Caco-2 (cell line): ENCODE results near the gene GNAQ. TPM values are rescaled to one million over a fixed set of nuclear protein-coding genes. Genes with fewer than 3 reads are reported as not detected.

Experiments used
- BruUV-seq: library from RNA; stranded (reverse); fragments of 400-500 nt; replicated peaks from 2 replicates; lab custom pipeline; 2021; lab: Mats Ljungman, UMichigan
- CTCF ChIA-PET: fragments of 300-600 bp; sonication (Branson Sonifier 250); formaldehyde crosslinking; loops from one replicate; lab custom pipeline; 2022; ENCODE audit warnings: antibody characterized with exemption; lab: Charles Lee
- POLR2A ChIA-PET: fragments of 300-600 bp; sonication (Branson Sonifier 250); formaldehyde crosslinking; loops from one replicate; lab custom pipeline; 2022; ENCODE audit warnings: antibody characterized with exemption; lab: Charles Lee
- DNase-seq, 2 experiments: peaks; one replicate each; pipeline versions ENCODE4 v3.0.0 to v3.0.0-alpha.2; 2020 to 2022
- H3K27me3 ChIP-seq: replicated peaks from 2 replicates; pipeline ENCODE4 v1.6.0; 2011; ENCODE audit warnings: low read length; ENCODE audit not compliant: control insufficient read depth, insufficient read depth
- H3K36me3 ChIP-seq: 2 replicates; pipeline ENCODE4 v1.5.1; 2011; ENCODE audit warnings: low read length; ENCODE audit not compliant: control insufficient read depth, insufficient read depth
- H3K4me1 ChIP-seq: fragments of 250-450 bp; sonication (Bioruptor Pico); 2 replicates; pipeline ENCODE4 v1.5.1; 2020; ENCODE audit warnings: mild to moderate bottlenecking
- H3K4me3 ChIP-seq: 2 replicates; pipeline ENCODE4 v1.5.1; 2011; ENCODE audit warnings: low read depth, mild to moderate bottlenecking, control low read depth, low read length
- H3K9me3 ChIP-seq: fragments of 250-450 bp; sonication (Bioruptor Pico); 2 replicates; pipeline ENCODE4 v1.5.1; 2020; ENCODE audit warnings: mild to moderate bottlenecking, moderate library complexity
- H3K27ac Mint-ChIP-seq: one replicate; pipeline ENCODE4 v1.8.0; 2022; ENCODE audit warnings: mixed read lengths; ENCODE audit not compliant: unreplicated experiment
- H3K27me3 Mint-ChIP-seq: one replicate; pipeline ENCODE4 v1.8.0; 2022; ENCODE audit warnings: mixed read lengths; ENCODE audit not compliant: insufficient read depth, unreplicated experiment
- H3K36me3 Mint-ChIP-seq: one replicate; pipeline ENCODE4 v1.8.0; 2022; ENCODE audit warnings: mild to moderate bottlenecking, mixed read lengths; ENCODE audit not compliant: insufficient read depth, unreplicated experiment
- H3K4me1 Mint-ChIP-seq: one replicate; pipeline ENCODE4 v1.8.0; 2022; ENCODE audit warnings: low read depth, mixed read lengths; ENCODE audit not compliant: unreplicated experiment
- H3K4me3 Mint-ChIP-seq: one replicate; pipeline ENCODE4 v1.8.0; 2022; ENCODE audit warnings: mild to moderate bottlenecking, moderate library complexity, mixed read lengths; ENCODE audit not compliant: unreplicated experiment
- H3K9me3 Mint-ChIP-seq: one replicate; pipeline ENCODE4 v1.8.0; 2022; ENCODE audit warnings: mixed read lengths; ENCODE audit not compliant: unreplicated experiment
- CTCF ChIP-seq, 2 experiments: fragments of 200-600 bp in 1 of 2; IDR thresholded peaks; 1 replicate in 1 of 2; 2 replicates in 1 of 2; pipeline versions ENCODE4 v1.5.1 to v1.8.0; 2011 to 2022; ENCODE audit warnings: antibody characterized with exemption in 1 of 2, control low read depth in 1 of 2, inconsistent platforms in 1 of 2, low read depth in 1 of 2, low read length in 1 of 2, mild to moderate bottlenecking in 1 of 2, moderate library complexity in 1 of 2; ENCODE audit not compliant: insufficient read depth in 1 of 2, severe bottlenecking in 1 of 2, unreplicated experiment in 1 of 2
- intact Hi-C: fragments of 100-400 bp; cut with micrococcal nuclease; formaldehyde crosslinking; loops from one replicate; pipeline ENCODE4 v1.10.0; 2022; ENCODE audit not compliant: unreplicated experiment
- total RNA-seq: library from RNA; stranded (reverse); gene quantifications from 2 replicates; pipeline ENCODE4 v1.2.3, GENCODE V29; 2022

Gene GNAQ
- total RNA-seq, 1 experiment from 2014 or later: 10.1 TPM

GRCh38 chr9:77743386-77743785, 288.2 kb downstream of the GNAQ start:
- no TSS peak for BruUV-seq
- Histone ChIP-seq H3K4me3 (no peak overlapping the region), H3K9me3 (no peaks in the 10 kb centered on the region), H3K4me1 (no peaks in the 10 kb centered on the region), H3K27me3 (no peaks in the 10 kb centered on the region), H3K36me3 (no peaks in the 10 kb centered on the region)
- H3K27ac Mint-ChIP-seq: no peak overlapping the region
- CTCF ChIA-PET: no interaction called here
- TF ChIP-seq CTCF (IDR thresholded peaks at IDR 0.05; ENCODE audit: insufficient read depth in 1 of 2, low read depth in 1 of 2, low read length in 1 of 2, severe bottlenecking in 1 of 2, unreplicated experiment in 1 of 2): no peak
- intact Hi-C loops: no loop called here
- no peaks in the 10 kb centered on the region for H3K9me3 Mint-ChIP-seq
- H3K36me3 Mint-ChIP-seq: no peaks in the 10 kb centered on the region
- no peaks in the 10 kb centered on the region for H3K4me1 Mint-ChIP-seq
- no peaks in the 10 kb centered on the region for H3K27me3 Mint-ChIP-seq
- H3K4me3 Mint-ChIP-seq: no peak overlapping the region
- POLR2A ChIA-PET: no interaction called here
- no peak for DNase-seq

GRCh38 chr9:77738932-77739331, 292.7 kb downstream of the GNAQ start:
- no TSS peak for BruUV-seq
- POLR2A ChIA-PET: no interaction called here
- H3K27me3 ChIP-seq: no peaks in the 10 kb centered on the region
- no peak for DNase-seq
- no peaks in the 10 kb centered on the region for H3K9me3 ChIP-seq
- no peak overlapping the region for H3K4me3 Mint-ChIP-seq
- intact Hi-C loops: no loop called here
- no peak for TF ChIP-seq CTCF (IDR thresholded peaks at IDR 0.05; ENCODE audit: insufficient read depth in 1 of 2, low read depth in 1 of 2, low read length in 1 of 2, severe bottlenecking in 1 of 2, unreplicated experiment in 1 of 2)
- no peaks in the 10 kb centered on the region for H3K36me3 Mint-ChIP-seq
- H3K27ac Mint-ChIP-seq: no peak overlapping the region
- no peaks in the 10 kb centered on the region for H3K4me1 Mint-ChIP-seq
- H3K4me3 ChIP-seq: no peak overlapping the region
- H3K27me3 Mint-ChIP-seq: no peaks in the 10 kb centered on the region
- CTCF ChIA-PET: no interaction called here
- no peaks in the 10 kb centered on the region for H3K9me3 Mint-ChIP-seq
- no peaks in the 10 kb centered on the region for H3K4me1 ChIP-seq
- H3K36me3 ChIP-seq: no peaks in the 10 kb centered on the region

GRCh38 chr9:77735494-77735893, 296.1 kb downstream of the GNAQ start:
- no peak for TF ChIP-seq CTCF (IDR thresholded peaks at IDR 0.05; ENCODE audit: insufficient read depth in 1 of 2, low read depth in 1 of 2, low read length in 1 of 2, severe bottlenecking in 1 of 2, unreplicated experiment in 1 of 2)
- Mint-ChIP-seq H3K27ac (no peak overlapping the region), H3K36me3 (no peaks in the 10 kb centered on the region), H3K4me3 (no peak overlapping the region), H3K4me1 (no peaks in the 10 kb centered on the region), H3K27me3 (no peaks in the 10 kb centered on the region), H3K9me3 (no peaks in the 10 kb centered on the region)
- POLR2A ChIA-PET: no interaction called here
- Histone ChIP-seq H3K4me1 (no peaks in the 10 kb centered on the region), H3K36me3 (no peaks in the 10 kb centered on the region), H3K27me3 (no peaks in the 10 kb centered on the region), H3K9me3 (no peaks in the 10 kb centered on the region), H3K4me3 (no peak overlapping the region)
- intact Hi-C loops: no loop called here
- no peak for DNase-seq
- CTCF ChIA-PET: no interaction called here
- BruUV-seq: no TSS peak
